ENCODE results near the gene GRHL1.

GRHL1 gene

DNA sequence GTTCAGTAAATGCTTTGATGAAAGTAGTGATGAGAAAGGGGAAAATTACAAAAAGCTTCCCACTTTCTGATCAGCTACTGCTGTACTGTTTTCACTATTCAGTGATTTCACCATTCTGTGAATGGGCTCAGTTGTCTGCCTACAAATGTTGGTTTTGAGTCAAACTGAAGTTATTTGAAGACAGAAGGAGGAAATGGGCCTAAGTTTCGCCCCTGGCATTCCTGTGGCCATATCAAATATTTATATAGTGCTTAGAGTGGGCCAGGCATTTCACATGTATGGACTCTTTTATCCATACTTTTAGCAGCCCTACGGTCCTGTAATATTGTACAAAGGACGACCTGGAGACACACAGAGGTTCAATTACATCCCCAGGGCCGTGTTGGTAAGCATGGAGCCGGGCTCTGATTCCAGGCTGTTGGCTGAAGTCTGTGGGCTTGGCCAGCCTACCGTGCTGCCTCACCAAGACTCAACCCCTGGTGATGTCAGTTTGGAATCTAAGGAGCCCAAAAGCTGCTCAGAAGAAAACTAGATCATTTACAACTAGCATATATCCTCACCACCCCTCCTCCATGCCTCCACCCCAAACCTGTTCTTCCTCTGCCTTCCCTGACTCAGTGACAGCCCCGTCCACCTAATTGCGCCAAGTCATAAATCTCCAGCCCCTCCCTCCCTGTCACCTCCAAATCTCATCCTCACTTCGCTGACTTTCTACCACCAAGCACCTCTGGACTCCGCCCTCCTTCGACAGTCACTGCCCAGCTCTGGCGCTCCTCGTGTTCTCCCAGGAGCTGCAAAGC, 10.1 kb upstream of the GRHL1 start:
- Histone ChIP-seq H3K4me2 (ENCODE audit: low read length) (no peak overlapping the region), H4K20me1 (ENCODE audit: control insufficient read depth, insufficient read depth, low read depth, low read length) (no peaks in the 10 kb centered on the region), H3K79me2 (ENCODE audit: control insufficient read depth, low read length) (no peaks in the 10 kb centered on the region), H3K9me3 (ENCODE audit: control insufficient read depth, insufficient read depth, low read length) (no peaks in the 10 kb centered on the region), H3K27ac (ENCODE audit: low read depth, low read length) (no peak overlapping the region), H3K27me3 (ENCODE audit: control insufficient read depth, low read length) (peaks cover 20% of the 10 kb centered on the region), H3K36me3 (ENCODE audit: control insufficient read depth, low read length) (no peaks in the 10 kb centered on the region), H3K9me2 (replicated peaks; ENCODE audit: control insufficient read depth, low read length) (no peaks in the 10 kb centered on the region), H3F3A (ENCODE audit: control insufficient read depth, insufficient read depth) (no peaks in the 10 kb centered on the region), H3K4me3 (ENCODE audit: low read length) (no peak overlapping the region), H3K4me1 (ENCODE audit: control insufficient read depth, low read length) (no peaks in the 10 kb centered on the region)
- no peak for TF ChIP-seq CTCF (IDR thresholded peaks at IDR 0.05; ENCODE audit: low read depth, low read length, poor library complexity, severe bottlenecking)
- no peak for TF ChIP-seq EZH2phosphoT487 (IDR thresholded peaks at IDR 0.05; ENCODE audit: borderline replicate concordance, low read length)

- Histone ChIP-seq H3K4me2 (ENCODE audit: low read length) (no peak overlapping the region), H3F3A (ENCODE audit: control insufficient read depth, insufficient read depth) (no peaks in the 10 kb centered on the region), H3K27me3 (ENCODE audit: control insufficient read depth, low read length) (peaks cover 24% of the 10 kb centered on the region), H3K79me2 (ENCODE audit: control insufficient read depth, low read length) (no peaks in the 10 kb centered on the region), H3K36me3 (ENCODE audit: control insufficient read depth, low read length) (no peaks in the 10 kb centered on the region), H3K4me1 (ENCODE audit: control insufficient read depth, low read length) (no peaks in the 10 kb centered on the region), H3K9me3 (ENCODE audit: control insufficient read depth, insufficient read depth, low read length) (no peaks in the 10 kb centered on the region), H4K20me1 (ENCODE audit: control insufficient read depth, insufficient read depth, low read depth, low read length) (no peaks in the 10 kb centered on the region), H3K9me2 (replicated peaks; ENCODE audit: control insufficient read depth, low read length) (no peaks in the 10 kb centered on the region), H3K4me3 (ENCODE audit: low read length) (no peak overlapping the region), H3K27ac (ENCODE audit: low read depth, low read length) (no peak overlapping the region)
- TF ChIP-seq CTCF (IDR thresholded peaks at IDR 0.05; ENCODE audit: low read depth, low read length, poor library complexity, severe bottlenecking), result no peak
- no peak for TF ChIP-seq EZH2phosphoT487 (IDR thresholded peaks at IDR 0.05; ENCODE audit: borderline replicate concordance, low read length)
These were observed 9.5 kb upstream of the GRHL1 start for GRCh38 chr2:9941996-9942390.

DNA sequence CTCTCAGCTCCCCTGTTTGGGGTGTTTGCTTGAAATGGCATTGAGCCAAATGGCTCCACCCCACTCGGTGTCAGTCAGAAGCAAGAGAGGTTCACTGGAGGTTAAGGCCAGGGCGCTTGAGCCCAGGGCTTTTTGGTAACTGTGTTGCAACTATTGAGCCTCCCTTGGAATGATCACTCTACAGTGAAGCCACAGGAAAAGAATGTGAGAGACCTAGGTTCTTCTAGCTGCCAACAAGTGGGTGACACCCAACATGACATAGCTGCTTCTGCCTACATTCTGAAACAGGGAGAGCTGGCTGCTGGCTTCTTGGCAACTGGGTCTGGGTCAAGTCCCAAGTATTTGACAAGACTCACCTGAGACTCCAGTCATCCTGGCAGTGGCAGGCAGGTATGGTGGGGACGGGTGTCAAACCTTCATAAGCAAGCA, 7.1 kb upstream of the GRHL1 start:
- H4K20me1 ChIP-seq (ENCODE audit: control insufficient read depth, insufficient read depth, low read depth, low read length), result no peaks in the 10 kb centered on the region
- no peaks in the 10 kb centered on the region for H3F3A ChIP-seq (ENCODE audit: control insufficient read depth, insufficient read depth)
- H3K9me3 ChIP-seq (ENCODE audit: control insufficient read depth, insufficient read depth, low read length), result no peaks in the 10 kb centered on the region
- H3K9me2 ChIP-seq (replicated peaks; ENCODE audit: control insufficient read depth, low read length), result no peaks in the 10 kb centered on the region
- H3K27ac ChIP-seq (ENCODE audit: low read depth, low read length), result no peak overlapping the region
- H3K4me2 ChIP-seq (ENCODE audit: low read length), result no peak overlapping the region
- no peak for TF ChIP-seq EZH2phosphoT487 (IDR thresholded peaks at IDR 0.05; ENCODE audit: borderline replicate concordance, low read length)
- TF ChIP-seq CTCF (IDR thresholded peaks at IDR 0.05; ENCODE audit: low read depth, low read length, poor library complexity, severe bottlenecking), result no peak
- no peak overlapping the region for H3K4me3 ChIP-seq (ENCODE audit: low read length)
- no peaks in the 10 kb centered on the region for H3K36me3 ChIP-seq (ENCODE audit: control insufficient read depth, low read length)
- H3K79me2 ChIP-seq (ENCODE audit: control insufficient read depth, low read length), result no peaks in the 10 kb centered on the region
- H3K27me3 ChIP-seq (ENCODE audit: control insufficient read depth, low read length), result peaks cover 26% of the 10 kb centered on the region
- no peaks in the 10 kb centered on the region for H3K4me1 ChIP-seq (ENCODE audit: control insufficient read depth, low read length)
